ENCODE data around the gene FBLN7.

FBLN7 gene, protein sequence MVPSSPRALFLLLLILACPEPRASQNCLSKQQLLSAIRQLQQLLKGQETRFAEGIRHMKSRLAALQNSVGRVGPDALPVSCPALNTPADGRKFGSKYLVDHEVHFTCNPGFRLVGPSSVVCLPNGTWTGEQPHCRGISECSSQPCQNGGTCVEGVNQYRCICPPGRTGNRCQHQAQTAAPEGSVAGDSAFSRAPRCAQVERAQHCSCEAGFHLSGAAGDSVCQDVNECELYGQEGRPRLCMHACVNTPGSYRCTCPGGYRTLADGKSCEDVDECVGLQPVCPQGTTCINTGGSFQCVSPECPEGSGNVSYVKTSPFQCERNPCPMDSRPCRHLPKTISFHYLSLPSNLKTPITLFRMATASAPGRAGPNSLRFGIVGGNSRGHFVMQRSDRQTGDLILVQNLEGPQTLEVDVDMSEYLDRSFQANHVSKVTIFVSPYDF

DNA sequence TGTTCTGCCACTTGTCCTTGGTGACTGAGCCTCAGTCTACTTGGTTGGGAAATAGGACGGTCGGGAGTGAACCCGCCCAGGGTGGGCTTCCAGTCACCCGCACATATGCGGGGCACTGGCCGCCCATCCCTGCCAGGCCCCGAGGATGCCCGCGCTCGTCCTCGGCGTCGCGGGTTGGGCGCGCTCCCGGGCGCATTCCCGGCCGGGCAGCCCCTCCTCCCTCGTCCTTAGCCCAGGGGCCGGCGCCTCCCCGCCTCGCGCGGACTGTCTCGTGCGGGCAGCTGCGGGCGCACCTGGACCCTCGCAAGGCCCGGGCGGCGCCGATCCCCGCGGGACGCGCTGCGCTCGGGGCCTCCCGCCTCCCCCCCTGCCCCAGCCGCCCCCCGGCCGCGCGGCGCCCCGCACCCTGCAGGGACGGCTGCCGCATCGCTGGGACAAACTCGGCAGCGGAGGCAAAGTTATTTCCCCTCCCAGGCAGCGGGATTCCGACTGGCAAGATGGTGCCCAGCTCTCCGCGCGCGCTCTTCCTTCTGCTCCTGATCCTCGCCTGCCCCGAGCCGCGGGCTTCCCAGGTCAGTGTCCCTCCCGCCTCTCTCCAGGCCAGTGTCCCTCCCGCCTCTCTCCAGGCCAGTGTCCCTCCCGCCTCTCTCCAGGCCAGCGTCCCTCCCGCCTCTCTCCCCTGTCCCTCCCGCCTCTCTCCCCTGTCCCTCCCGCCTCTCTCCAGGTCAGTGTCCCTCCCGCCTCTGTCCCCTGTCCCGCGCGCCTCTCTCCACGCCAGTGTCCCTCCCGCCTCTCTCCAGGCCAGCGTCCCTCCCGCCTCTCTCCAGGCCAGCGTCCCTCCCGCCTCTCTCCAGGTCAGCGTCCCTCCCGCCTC, at the start of gene FBLN7:
Gene FBLN7 (plus strand): TSS at position 227 of the 874 bp plus-strand sequence. CDS start 271 bp downstream, at position 498.
- DNase-seq (ENCODE audit: insufficient read length, low spot score) (no peak), FAIRE-seq (no peak)
- TF ChIP-seq CTCF (IDR thresholded peaks at IDR 0.05; ENCODE audit: insufficient read depth, missing control alignments) = no peak

DNA sequence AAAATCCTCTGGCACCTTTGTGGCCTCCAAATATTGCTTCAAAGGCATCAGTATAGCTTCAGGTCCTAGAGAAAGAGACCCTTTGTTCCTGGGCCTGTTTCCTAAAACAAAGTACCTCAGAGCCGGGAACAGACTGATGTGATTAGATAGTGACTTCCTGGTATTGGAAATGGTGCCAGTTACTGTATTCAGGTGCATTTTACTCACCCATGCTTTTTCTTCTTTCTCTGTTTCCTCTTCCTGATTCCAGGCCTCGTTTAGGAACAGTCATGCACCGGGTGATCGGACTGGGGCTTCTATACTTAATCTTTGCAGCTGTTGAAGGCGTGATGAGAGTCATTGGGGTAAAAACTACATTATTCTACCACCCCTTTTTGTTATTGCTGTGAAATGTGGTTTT, 48.8 kb upstream of the FBLN7 start:
- DNase-seq (ENCODE audit: insufficient read length, low spot score) = no peak
- FAIRE-seq = no peak
- TF ChIP-seq CTCF (IDR thresholded peaks at IDR 0.05; ENCODE audit: insufficient read depth, missing control alignments) = no peak

DNA sequence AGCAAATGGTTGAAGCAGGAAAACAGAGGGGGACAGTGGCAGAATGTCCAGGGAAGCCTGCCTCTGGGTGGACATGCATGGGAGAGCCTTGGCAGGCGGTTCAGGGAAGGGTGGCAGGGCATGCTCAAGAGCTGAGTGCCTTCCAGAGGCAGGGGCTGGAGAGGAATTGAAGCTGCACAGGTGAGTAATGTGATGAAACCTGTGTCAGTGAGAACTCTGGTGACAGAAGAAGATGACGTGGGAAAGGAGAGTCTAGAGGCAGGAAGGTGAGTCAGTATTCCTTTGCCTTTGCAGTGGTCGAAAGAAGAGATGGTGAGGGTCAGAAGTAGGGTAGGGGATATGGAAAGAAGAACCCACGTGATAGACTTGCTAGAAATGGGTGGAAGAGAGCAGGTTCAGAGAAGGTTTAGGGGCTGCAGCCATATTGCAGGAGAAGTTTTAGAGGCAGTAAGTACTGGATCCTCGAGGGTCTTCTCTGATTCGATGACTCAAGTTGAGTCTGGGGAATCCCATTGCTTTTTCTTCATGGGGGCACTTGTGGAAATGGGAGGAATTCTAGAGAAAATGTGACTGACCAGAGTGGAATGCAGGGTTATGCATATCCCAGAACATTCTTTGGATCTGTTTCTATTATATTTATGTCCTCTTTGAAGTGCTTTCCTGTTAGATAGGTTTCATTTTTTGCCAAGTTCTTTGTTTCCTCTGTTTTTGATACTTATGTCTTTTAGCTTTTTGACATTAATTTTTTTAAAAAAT, 45.7 kb upstream of the FBLN7 start:
- no peak for TF ChIP-seq CTCF (IDR thresholded peaks at IDR 0.05; ENCODE audit: insufficient read depth, missing control alignments)
- FAIRE-seq (no peak), DNase-seq (ENCODE audit: insufficient read length, low spot score) (no peak)

DNA sequence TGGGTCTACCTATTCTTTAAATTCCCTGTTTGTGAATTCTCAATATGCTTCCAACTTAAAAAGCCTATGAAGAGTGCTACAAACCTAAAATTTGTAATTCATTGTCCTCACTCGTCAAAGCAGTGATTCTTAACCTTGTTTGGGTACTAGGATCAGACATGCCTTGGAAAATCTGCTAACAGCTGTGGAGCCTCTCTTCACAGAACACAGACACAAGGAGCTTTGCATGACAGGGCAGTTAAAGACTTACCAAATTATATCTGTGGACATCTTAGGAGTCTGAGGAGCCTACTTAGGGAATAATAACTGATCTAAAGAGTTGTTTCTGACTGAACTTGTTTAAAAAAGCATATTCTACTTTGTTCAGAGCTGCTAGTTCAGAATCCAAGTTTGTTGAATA, 45.0 kb upstream of the FBLN7 start:
- DNase-seq (ENCODE audit: insufficient read length, low spot score) (no peak), FAIRE-seq (no peak)
- no peak for TF ChIP-seq CTCF (IDR thresholded peaks at IDR 0.05; ENCODE audit: insufficient read depth, missing control alignments)

GRCh38 chr2:112095681-112096080, 42.5 kb upstream of the FBLN7 start:
- no peak for FAIRE-seq
- no peak for DNase-seq (ENCODE audit: insufficient read length, low spot score)
- TF ChIP-seq CTCF (IDR thresholded peaks at IDR 0.05; ENCODE audit: insufficient read depth, missing control alignments) = no peak

- DNase-seq (ENCODE audit: insufficient read length, low spot score) (no peak), FAIRE-seq (no peak)
Observed at GRCh38 chr2:112096098-112096497, 42.1 kb upstream of the FBLN7 start.

More at GRCh38 chr2:112096098-112096497, 42.1 kb upstream of the FBLN7 start:
- no peak for TF ChIP-seq CTCF (IDR thresholded peaks at IDR 0.05; ENCODE audit: insufficient read depth, missing control alignments)
